Measurements from ENCODE around the gene TEX35. TPM values are rescaled to one million over a fixed set of nuclear protein-coding genes. Genes with fewer than 3 reads are reported as not detected.

TEX35 gene
- total and polyA plus RNA-seq, 4 donors: not detected

GRCh38 chr1:178521241-178521640 is 8.3 kb downstream of the TEX35 start:
- Histone ChIP-seq H3K36me3 (ENCODE audit: control insufficient read depth in 1 of 2, insufficient read depth in 2 of 2, low read length in 1 of 2) (no peaks in the 10 kb centered on the region), H3K9me3 (ENCODE audit: control insufficient read depth, low read length) (no peaks in the 10 kb centered on the region), H3K4me3 (ENCODE audit: low read length in 2 of 2) (no peak overlapping the region), H3K4me1 (ENCODE audit: control insufficient read depth in 1 of 2, insufficient read depth in 2 of 2, low read length in 2 of 2) (no peaks in the 10 kb centered on the region), H3K27ac (ENCODE audit: low read depth in 1 of 2, low read length in 2 of 2) (no peak overlapping the region), H3K27me3 (ENCODE audit: control insufficient read depth in 1 of 2, insufficient read depth in 2 of 2, low read length in 1 of 2) (no peaks in the 10 kb centered on the region)
- 92 to 96% methylated on average over 4 of the region's 4 CpGs for WGBS, 2 donors
- peak in 1 of 2 donors; percentile 68 for DNase-seq
- intact Hi-C loops (cut with DNase I): no loop called here
- peak; percentile 33 for ATAC-seq (ENCODE audit: low FRiP score)

- no peaks in the 10 kb centered on the region for H3K36me3 ChIP-seq (ENCODE audit: control insufficient read depth in 1 of 2, insufficient read depth in 2 of 2, low read length in 1 of 2)
- 92% methylated on average over 4 of the region's 4 CpGs for WGBS, 2 donors
- no peak for ATAC-seq (ENCODE audit: low FRiP score)
- no peak overlapping the region for H3K4me3 ChIP-seq (ENCODE audit: low read length in 2 of 2)
- no peak for DNase-seq
- no peaks in the 10 kb centered on the region for H3K27me3 ChIP-seq (ENCODE audit: control insufficient read depth in 1 of 2, insufficient read depth in 2 of 2, low read length in 1 of 2)
- H3K9me3 ChIP-seq (ENCODE audit: control insufficient read depth, low read length): no peaks in the 10 kb centered on the region
- H3K4me1 ChIP-seq (ENCODE audit: control insufficient read depth in 1 of 2, insufficient read depth in 2 of 2, low read length in 2 of 2): no peaks in the 10 kb centered on the region
- intact Hi-C loops (cut with DNase I): no loop called here
- no peak overlapping the region for H3K27ac ChIP-seq (ENCODE audit: low read depth in 1 of 2, low read length in 2 of 2)
These were observed 14.2 kb downstream of the TEX35 start for GRCh38 chr1:178527117-178527516.

GRCh38 chr1:178528228-178528952 is 15.5 kb downstream of the TEX35 start:
- H3K4me3 ChIP-seq (ENCODE audit: low read length in 2 of 2): no peak overlapping the region
- no peaks in the 10 kb centered on the region for H3K36me3 ChIP-seq (ENCODE audit: control insufficient read depth in 1 of 2, insufficient read depth in 2 of 2, low read length in 1 of 2)
- no peaks in the 10 kb centered on the region for H3K27me3 ChIP-seq (ENCODE audit: control insufficient read depth in 1 of 2, insufficient read depth in 2 of 2, low read length in 1 of 2)
- DNase-seq: peak in 1 of 2 donors; percentile 55
- no peak for ATAC-seq (ENCODE audit: low FRiP score)
- H3K4me1 ChIP-seq (ENCODE audit: control insufficient read depth in 1 of 2, insufficient read depth in 2 of 2, low read length in 2 of 2): no peaks in the 10 kb centered on the region
- H3K27ac ChIP-seq (ENCODE audit: low read depth in 1 of 2, low read length in 2 of 2): no peak overlapping the region
- 86 to 89% methylated on average over 10 of the region's 10 CpGs for WGBS, 2 donors
- intact Hi-C loops (cut with DNase I): no loop called here
- H3K9me3 ChIP-seq (ENCODE audit: control insufficient read depth, low read length): no peaks in the 10 kb centered on the region

DNA sequence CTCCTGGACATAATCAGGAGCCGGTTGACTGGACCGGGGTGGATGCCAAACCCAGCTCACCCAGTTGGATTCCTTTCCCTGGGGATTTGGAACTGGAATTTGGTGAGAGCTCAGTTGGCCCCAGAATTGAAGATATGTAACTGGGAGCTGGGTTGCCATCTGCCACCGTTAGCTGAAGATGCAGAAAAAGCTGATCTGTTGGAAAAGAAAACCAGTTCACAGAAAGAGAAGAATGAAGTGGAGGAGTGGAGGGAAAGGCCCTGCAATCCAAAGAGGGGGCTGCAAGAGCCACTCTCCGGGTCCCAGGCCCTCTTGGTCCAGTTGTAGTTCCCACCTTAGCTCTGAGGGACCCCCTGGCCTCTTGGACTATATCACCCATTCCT is 16.0 kb downstream of the TEX35 start:
- H3K27ac ChIP-seq (ENCODE audit: low read depth in 1 of 2, low read length in 2 of 2): no peak overlapping the region
- H3K27me3 ChIP-seq (ENCODE audit: control insufficient read depth in 1 of 2, insufficient read depth in 2 of 2, low read length in 1 of 2): no peaks in the 10 kb centered on the region
- H3K36me3 ChIP-seq (ENCODE audit: control insufficient read depth in 1 of 2, insufficient read depth in 2 of 2, low read length in 1 of 2): no peaks in the 10 kb centered on the region
- no peaks in the 10 kb centered on the region for H3K9me3 ChIP-seq (ENCODE audit: control insufficient read depth, low read length)
- intact Hi-C loops (cut with DNase I): no loop called here
- no peaks in the 10 kb centered on the region for H3K4me1 ChIP-seq (ENCODE audit: control insufficient read depth in 1 of 2, insufficient read depth in 2 of 2, low read length in 2 of 2)
- 69 to 79% methylated on average over 4 of the region's 4 CpGs for WGBS, 2 donors
- no peak for DNase-seq
- no peak overlapping the region for H3K4me3 ChIP-seq (ENCODE audit: low read length in 2 of 2)
- no peak for ATAC-seq (ENCODE audit: low FRiP score)

- Histone ChIP-seq H3K4me1 (ENCODE audit: control insufficient read depth in 1 of 2, insufficient read depth in 2 of 2, low read length in 2 of 2) (no peaks in the 10 kb centered on the region), H3K27me3 (ENCODE audit: control insufficient read depth in 1 of 2, insufficient read depth in 2 of 2, low read length in 1 of 2) (no peaks in the 10 kb centered on the region), H3K4me3 (ENCODE audit: low read length in 2 of 2) (no peak overlapping the region), H3K9me3 (ENCODE audit: control insufficient read depth, low read length) (no peaks in the 10 kb centered on the region), H3K27ac (ENCODE audit: low read depth in 1 of 2, low read length in 2 of 2) (no peak overlapping the region), H3K36me3 (ENCODE audit: control insufficient read depth in 1 of 2, insufficient read depth in 2 of 2, low read length in 1 of 2) (no peaks in the 10 kb centered on the region)
- ATAC-seq (ENCODE audit: low FRiP score) (no peak), DNase-seq (peak in 1 of 2 donors; percentile 42)
- 90 to 93% methylated on average over 8 of the region's 8 CpGs for WGBS, 2 donors
- intact Hi-C loops (cut with DNase I): no loop called here
These were observed 16.6 kb downstream of the TEX35 start for GRCh38 chr1:178529364-178530036.

DNA sequence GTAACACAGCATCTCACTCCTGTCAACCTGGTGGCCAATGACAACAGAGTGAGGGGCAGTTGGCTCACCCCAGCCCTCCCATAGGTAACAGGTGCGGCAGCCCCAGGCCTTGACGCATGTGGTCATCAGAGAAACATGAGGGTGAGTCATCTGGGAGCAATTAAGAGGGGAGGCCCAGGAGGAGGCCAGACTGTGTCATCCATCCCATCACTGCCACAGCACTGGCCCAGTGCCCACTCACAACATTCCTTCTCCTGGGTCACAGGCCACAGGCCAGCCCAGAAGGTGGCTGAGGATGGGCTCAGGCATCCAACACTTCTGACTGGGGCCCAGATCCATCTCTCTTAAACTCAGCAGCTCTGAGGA is 17.1 kb downstream of the TEX35 start:
- no peaks in the 10 kb centered on the region for H3K4me1 ChIP-seq (ENCODE audit: control insufficient read depth in 1 of 2, insufficient read depth in 2 of 2, low read length in 2 of 2)
- peak in 1 of 2 donors; percentile 51 for DNase-seq
- intact Hi-C loops (cut with DNase I): no loop called here
- H3K9me3 ChIP-seq (ENCODE audit: control insufficient read depth, low read length): no peaks in the 10 kb centered on the region
- no peaks in the 10 kb centered on the region for H3K36me3 ChIP-seq (ENCODE audit: control insufficient read depth in 1 of 2, insufficient read depth in 2 of 2, low read length in 1 of 2)
- H3K27me3 ChIP-seq (ENCODE audit: control insufficient read depth in 1 of 2, insufficient read depth in 2 of 2, low read length in 1 of 2): no peaks in the 10 kb centered on the region
- no peak for ATAC-seq (ENCODE audit: low FRiP score)
- H3K27ac ChIP-seq (ENCODE audit: low read depth in 1 of 2, low read length in 2 of 2): no peak overlapping the region
- WGBS, 2 donors: 91 to 96% methylated on average over 2 of the region's 2 CpGs
- H3K4me3 ChIP-seq (ENCODE audit: low read length in 2 of 2): no peak overlapping the region

DNA sequence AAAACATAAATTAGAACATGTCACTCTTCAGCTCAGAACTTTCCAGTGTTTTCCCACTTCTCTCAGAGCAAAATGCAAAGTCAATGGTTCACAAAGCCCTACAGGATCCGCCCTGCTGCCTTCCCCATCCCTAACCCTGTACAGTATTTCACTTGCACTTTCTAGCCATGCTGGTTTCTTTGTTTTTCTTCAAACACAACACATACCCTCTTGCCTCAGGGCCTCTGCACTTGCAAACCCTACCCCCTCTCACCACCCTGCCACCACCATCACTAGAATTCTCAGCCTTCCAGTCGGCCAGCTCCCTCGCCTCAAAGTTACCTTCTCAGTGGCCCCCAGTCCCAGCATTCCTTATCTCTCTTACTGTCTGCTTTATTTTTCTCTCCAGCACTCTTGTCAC is 17.6 kb downstream of the TEX35 start:
- ATAC-seq (ENCODE audit: low FRiP score): no peak
- no peak overlapping the region for H3K4me3 ChIP-seq (ENCODE audit: low read length in 2 of 2)
- no peak for DNase-seq
- no peak overlapping the region for H3K27ac ChIP-seq (ENCODE audit: low read depth in 1 of 2, low read length in 2 of 2)
- intact Hi-C loops (cut with DNase I): no loop called here
- no peaks in the 10 kb centered on the region for H3K27me3 ChIP-seq (ENCODE audit: control insufficient read depth in 1 of 2, insufficient read depth in 2 of 2, low read length in 1 of 2)
- H3K9me3 ChIP-seq (ENCODE audit: control insufficient read depth, low read length): no peaks in the 10 kb centered on the region
- H3K4me1 ChIP-seq (ENCODE audit: control insufficient read depth in 1 of 2, insufficient read depth in 2 of 2, low read length in 2 of 2): no peaks in the 10 kb centered on the region
- 94 to 98% methylated on average over 3 of the region's 3 CpGs for WGBS, 2 donors
- H3K36me3 ChIP-seq (ENCODE audit: control insufficient read depth in 1 of 2, insufficient read depth in 2 of 2, low read length in 1 of 2): no peaks in the 10 kb centered on the region

DNA sequence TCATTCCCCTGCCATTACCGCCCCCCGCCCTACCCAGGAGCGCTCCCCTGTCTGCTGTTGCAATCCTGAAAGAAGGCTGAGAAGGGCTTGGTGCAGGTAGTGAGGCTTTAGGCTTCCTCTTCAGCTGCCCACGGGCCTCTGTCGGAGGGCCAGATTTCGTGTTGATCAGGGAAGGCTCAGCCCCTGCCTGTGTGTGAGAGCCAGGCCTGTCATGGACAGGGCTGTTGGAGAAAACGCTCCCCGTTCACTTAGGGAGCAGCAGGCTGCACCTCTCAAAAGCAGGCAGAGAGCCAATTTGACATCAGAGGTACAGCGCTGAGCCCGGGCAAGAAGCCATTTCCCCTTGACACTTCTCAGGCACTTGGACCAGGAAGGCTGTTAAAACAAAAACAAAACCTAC is 19.0 kb downstream of the TEX35 start:
- intact Hi-C loops (cut with DNase I): no loop called here
- H3K27ac ChIP-seq (ENCODE audit: low read depth in 1 of 2, low read length in 2 of 2): no peak overlapping the region
- no peaks in the 10 kb centered on the region for H3K36me3 ChIP-seq (ENCODE audit: control insufficient read depth in 1 of 2, insufficient read depth in 2 of 2, low read length in 1 of 2)
- no peaks in the 10 kb centered on the region for H3K4me1 ChIP-seq (ENCODE audit: control insufficient read depth in 1 of 2, insufficient read depth in 2 of 2, low read length in 2 of 2)
- 52% methylated on average over 10 of the region's 10 CpGs for WGBS, 2 donors
- no peaks in the 10 kb centered on the region for H3K27me3 ChIP-seq (ENCODE audit: control insufficient read depth in 1 of 2, insufficient read depth in 2 of 2, low read length in 1 of 2)
- H3K4me3 ChIP-seq (ENCODE audit: low read length in 2 of 2): no peak overlapping the region
- ATAC-seq (ENCODE audit: low FRiP score) (peak; percentile 23), DNase-seq (peak in 1 of 2 donors; percentile 46)
- H3K9me3 ChIP-seq (ENCODE audit: control insufficient read depth, low read length): no peaks in the 10 kb centered on the region

DNA sequence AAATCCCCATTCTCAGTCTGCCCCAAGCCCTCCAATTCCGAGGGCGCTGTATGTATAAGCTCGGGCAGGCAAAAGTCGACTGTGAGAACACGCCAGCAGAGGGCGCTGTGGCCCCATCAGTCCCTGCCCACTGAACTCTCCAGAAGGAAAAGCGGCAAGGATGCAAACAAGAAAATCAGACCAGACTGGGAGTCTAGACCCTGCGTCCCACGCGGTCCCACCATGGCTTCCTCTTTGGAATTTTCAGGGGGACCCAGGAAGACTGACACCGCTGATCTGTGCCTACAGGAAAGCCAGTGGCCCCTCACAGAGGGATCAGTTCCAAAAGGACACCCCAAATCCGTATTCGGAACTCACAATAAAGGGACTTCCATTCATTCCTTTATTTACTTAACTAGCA is 19.5 kb downstream of the TEX35 start:
- intact Hi-C loops (cut with DNase I): no loop called here
- no peak overlapping the region for H3K27ac ChIP-seq (ENCODE audit: low read depth in 1 of 2, low read length in 2 of 2)
- H3K27me3 ChIP-seq (ENCODE audit: control insufficient read depth in 1 of 2, insufficient read depth in 2 of 2, low read length in 1 of 2): no peaks in the 10 kb centered on the region
- no peak overlapping the region for H3K4me3 ChIP-seq (ENCODE audit: low read length in 2 of 2)
- DNase-seq: peak; percentile 82 to 95
- no peaks in the 10 kb centered on the region for H3K9me3 ChIP-seq (ENCODE audit: control insufficient read depth, low read length)
- no peaks in the 10 kb centered on the region for H3K4me1 ChIP-seq (ENCODE audit: control insufficient read depth in 1 of 2, insufficient read depth in 2 of 2, low read length in 2 of 2)
- H3K36me3 ChIP-seq (ENCODE audit: control insufficient read depth in 1 of 2, insufficient read depth in 2 of 2, low read length in 1 of 2): no peaks in the 10 kb centered on the region
- peak; percentile 81 for ATAC-seq (ENCODE audit: low FRiP score)
- 14 to 15% methylated on average over 13 of the region's 13 CpGs for WGBS, 2 donors
